Measurements from ENCODE around the gene NFATC2IP. TPM values are rescaled to one million over a fixed set of nuclear protein-coding genes. Genes with fewer than 3 reads are reported as not detected.

NFATC2IP gene
- polyA plus RNA-seq, 2 of the 4 experiments (the other 2 are of a cell fraction) = 29.7 to 32.2 TPM

GRCh38 chr16:28930203-28930602 lies 20.5 kb upstream of the NFATC2IP start (continued):
- TF ChIP-seq EHF (CRISPR knock-in tag; IDR thresholded peaks at IDR 0.05) = no peak
- no peak for TF ChIP-seq ELK1 (IDR thresholded peaks at IDR 0.05; ENCODE audit: low read depth, low read length)
- TF ChIP-seq KDM1A (IDR thresholded peaks at IDR 0.05; ENCODE audit: low read depth) = no peak
- no peak for TF ChIP-seq RARB (CRISPR knock-in tag; IDR thresholded peaks at IDR 0.05)
- TF ChIP-seq MAFK (IDR thresholded peaks at IDR 0.05; ENCODE audit: partially characterized antibody) = no peak

GRCh38 chr16:28930652-28931051 lies 20.1 kb upstream of the NFATC2IP start:
- CTCF ChIA-PET = interaction anchor here (0.7 to 13.3 kb wide), 4 partner anchors 14 to 77 kb away, joined by 3 to 92 read pairs (median 4); no protein-coding TSS in a partner anchor
- 81% methylated on average over 3 of the region's 3 CpGs for WGBS (ENCODE audit: missing lambda C conversion rate)
- POLR2A ChIA-PET = no interaction called here
- H3K4me2 ChIP-seq = no peak overlapping the region
- FAIRE-seq (no peak), ATAC-seq (no peak), DNase-seq (ENCODE audit: low read depth in 1 of 2, low spot score in 1 of 2) (no peak)
- H3K4me1 ChIP-seq = no peaks in the 10 kb centered on the region
- H3K4me3 ChIP-seq = no peak overlapping the region
- H3K27ac ChIP-seq = no peak overlapping the region
- TF ChIP-seq MAFK (IDR thresholded peaks at IDR 0.05; ENCODE audit: partially characterized antibody) = no peak
- no peak for TF ChIP-seq POLR2A (IDR thresholded peaks at IDR 0.05; ENCODE audit: low read length)
- TF ChIP-seq EHF (CRISPR knock-in tag; IDR thresholded peaks at IDR 0.05) = no peak
- TF ChIP-seq POLR2AphosphoS2 (conservative IDR thresholded peaks at IDR 0.05; ENCODE audit: low read length) = no peak
- no peak for TF ChIP-seq FOSB (CRISPR knock-in tag; IDR thresholded peaks at IDR 0.05)
- no peak for TF ChIP-seq ZFP36 (IDR thresholded peaks at IDR 0.05; ENCODE audit: borderline replicate concordance, partially characterized antibody)
- TF ChIP-seq CTCF (IDR thresholded peaks at IDR 0.05) = no peak
- TF ChIP-seq BHLHE40 (IDR thresholded peaks at IDR 0.05; ENCODE audit: low read depth, low read length) = no peak
- TF ChIP-seq RAD21 (conservative IDR thresholded peaks at IDR 0.05 in 1 of 2, IDR thresholded peaks at IDR 0.05 in 1 of 2) = no peak
- no peak for TF ChIP-seq MYC (IDR thresholded peaks at IDR 0.05; ENCODE audit: borderline replicate concordance, low read length)
- TF ChIP-seq BCL3 (IDR thresholded peaks at IDR 0.05) = no peak
- no peak for TF ChIP-seq MAZ (IDR thresholded peaks at IDR 0.05; ENCODE audit: borderline replicate concordance, low read depth, low read length)
- no peak for TF ChIP-seq JUN (IDR thresholded peaks at IDR 0.05)
- no peak for TF ChIP-seq RFX5 (IDR thresholded peaks at IDR 0.05)
- no peak for TF ChIP-seq HMGXB4 (CRISPR knock-in tag; IDR thresholded peaks at IDR 0.05; ENCODE audit: borderline replicate concordance)
- TF ChIP-seq JUNB (IDR thresholded peaks at IDR 0.05) = no peak
- TF ChIP-seq EHMT2 (IDR thresholded peaks at IDR 0.05; ENCODE audit: low read depth) = no peak
- no peak for TF ChIP-seq ELK1 (IDR thresholded peaks at IDR 0.05; ENCODE audit: low read depth, low read length)
- no peaks in the 10 kb centered on the region for H3K9me3 ChIP-seq

Measured in A549 (cell line).